Trophoblast cell (in vitro differentiated cells and primary cell): ENCODE measurements around the gene CLEC3B.

ENCODE experiments used
- DNase-seq, 2 donors: peaks; one replicate each; pipeline ENCODE4 v3.0.0-alpha.2; 2016
- H2AFZ ChIP-seq: 2 replicates; pipeline ENCODE4 v1.6.1; 2013; ENCODE audit warnings: low read length, moderate library complexity, mild to moderate bottlenecking; ENCODE audit not compliant: insufficient read depth, poor library complexity
- H2AK5ac ChIP-seq: 2 replicates; pipeline ENCODE4 v1.6.1; 2013; ENCODE audit warnings: mild to moderate bottlenecking, low read length
- H2BK120ac ChIP-seq: 2 replicates; pipeline ENCODE4 v1.6.1; 2013; ENCODE audit warnings: low read length, mild to moderate bottlenecking, moderate library complexity; ENCODE audit not compliant: insufficient read depth, poor library complexity
- H2BK12ac ChIP-seq: 2 replicates; pipeline ENCODE4 v1.6.1; 2013; ENCODE audit warnings: mild to moderate bottlenecking, low read length, moderate library complexity
- H2BK5ac ChIP-seq: 2 replicates; pipeline ENCODE4 v1.6.1; 2013; ENCODE audit warnings: low read length, low read depth, moderate library complexity, mild to moderate bottlenecking; ENCODE audit not compliant: poor library complexity
- H3K14ac ChIP-seq: 2 replicates; pipeline ENCODE4 v1.6.1; 2013; ENCODE audit warnings: mild to moderate bottlenecking, low read length
- H3K18ac ChIP-seq: 2 replicates; pipeline ENCODE4 v1.6.1; 2013; ENCODE audit warnings: mild to moderate bottlenecking, low read length
- H3K23ac ChIP-seq: 2 replicates; pipeline ENCODE4 v1.6.1; 2013; ENCODE audit warnings: low read length
- H3K27ac ChIP-seq: 2 replicates; pipeline ENCODE4 v1.5.1; 2013; ENCODE audit warnings: low read depth, mild to moderate bottlenecking, inconsistent platforms, low read length, moderate library complexity
- H3K27me3 ChIP-seq: 2 replicates; pipeline ENCODE4 v1.6.1; 2013; ENCODE audit warnings: inconsistent platforms, mild to moderate bottlenecking, low read length, moderate library complexity; ENCODE audit not compliant: insufficient read depth
- H3K36me3 ChIP-seq, 2 experiments: 1 replicate in 1 of 2; 2 replicates in 1 of 2; pipeline ENCODE4 v1.6.1; 2013; ENCODE audit warnings: low read length in 2 of 2, mild to moderate bottlenecking in 2 of 2, moderate library complexity in 1 of 2; ENCODE audit not compliant: insufficient read depth in 2 of 2, control insufficient read depth in 1 of 2
- H3K4ac ChIP-seq: 2 replicates; pipeline ENCODE4 v1.6.1; 2013; ENCODE audit warnings: low read depth, mild to moderate bottlenecking, low read length, moderate library complexity
- H3K4me1 ChIP-seq, 2 experiments: 1 replicate in 1 of 2; 2 replicates in 1 of 2; pipeline ENCODE4 v1.6.1; 2013; ENCODE audit warnings: low read length in 2 of 2, mild to moderate bottlenecking in 2 of 2, moderate library complexity in 1 of 2; ENCODE audit not compliant: insufficient read depth in 2 of 2, control insufficient read depth in 1 of 2
- H3K4me2 ChIP-seq: 2 replicates; pipeline ENCODE4 v1.6.1; 2013; ENCODE audit warnings: inconsistent platforms, mild to moderate bottlenecking, low read length, moderate library complexity
- H3K4me3 ChIP-seq: 2 replicates; pipeline ENCODE4 v1.5.1; 2013; ENCODE audit warnings: mild to moderate bottlenecking, low read depth, low read length, inconsistent platforms
- H3K79me1 ChIP-seq: one replicate; pipeline ENCODE4 v1.6.1; 2013; ENCODE audit warnings: low read length
- H3K79me2 ChIP-seq: 2 replicates; pipeline ENCODE4 v1.6.1; 2013; ENCODE audit warnings: low read length, mild to moderate bottlenecking; ENCODE audit not compliant: control insufficient read depth, insufficient read depth, poor library complexity
- H3K9ac ChIP-seq: 2 replicates; pipeline ENCODE4 v1.6.1; 2013; ENCODE audit warnings: mild to moderate bottlenecking, low read length
- H3K9me3 ChIP-seq: 2 replicates; pipeline ENCODE4 v1.6.1; 2013; ENCODE audit warnings: low read depth, mild to moderate bottlenecking, control low read depth, inconsistent platforms, low read length; ENCODE audit not compliant: insufficient read depth
- H4K12ac ChIP-seq: 2 replicates; pipeline ENCODE4 v1.6.1; 2013; ENCODE audit warnings: low read depth, mild to moderate bottlenecking, low read length, moderate library complexity
- H4K8ac ChIP-seq: 2 replicates; pipeline ENCODE4 v1.6.1; 2013; ENCODE audit warnings: low read depth, mild to moderate bottlenecking, low read length, moderate library complexity
- H4K91ac ChIP-seq: one replicate; pipeline ENCODE4 v1.6.1; 2013; ENCODE audit warnings: low read depth, mild to moderate bottlenecking, low read length, moderate library complexity
- WGBS: extraction: QIAGEN DNeasy Blood & Tissue Kit; methylation state at CpG from one replicate; pipeline ENCODE4 v1.1.7; 2013; ENCODE audit warnings: missing lambda C conversion rate; ENCODE audit not compliant: insufficient read length, insufficient coverage; ENCODE audit errors: extremely low coverage; 5-methylcytosine and 5-hydroxymethylcytosine counted together

Gene CLEC3B

GRCh38 chr3:45064512-45065372 is 38.6 kb downstream of the CLEC3B start:
- H2BK12ac ChIP-seq = no peak overlapping the region
- H3K4me3 ChIP-seq = no peak overlapping the region
- H3K9me3 ChIP-seq = no peaks in the 10 kb centered on the region
- no peak overlapping the region for H4K91ac ChIP-seq
- no peak overlapping the region for H3K27ac ChIP-seq
- H4K8ac ChIP-seq = no peak overlapping the region
- no peaks in the 10 kb centered on the region for H3K36me3 ChIP-seq
- H3K79me2 ChIP-seq = no peaks in the 10 kb centered on the region
- no peak overlapping the region for H2AFZ ChIP-seq
- no peak overlapping the region for H3K18ac ChIP-seq
- peaks cover 3 to 5% of the 10 kb centered on the region in 2 experiments for H3K4me1 ChIP-seq
- H3K4ac ChIP-seq = no peak overlapping the region
- no peaks in the 10 kb centered on the region for H3K27me3 ChIP-seq
- peak; percentile 71 to 85 for DNase-seq
- peaks cover 2% of the 10 kb centered on the region for H3K79me1 ChIP-seq
- no peak overlapping the region for H3K14ac ChIP-seq
- no peak overlapping the region for H3K4me2 ChIP-seq
- WGBS = no CpG with 5 or more reads among the region's 12 CpGs
- H2BK120ac ChIP-seq = no peak overlapping the region
- no peak overlapping the region for H3K9ac ChIP-seq
- H2BK5ac ChIP-seq = no peak overlapping the region
- H2AK5ac ChIP-seq = no peak overlapping the region
- no peak overlapping the region for H3K23ac ChIP-seq
- H4K12ac ChIP-seq = no peak overlapping the region

- Histone ChIP-seq H2AK5ac (no peak overlapping the region), H3K23ac (no peak overlapping the region), H3K79me2 (no peaks in the 10 kb centered on the region), H4K8ac (no peak overlapping the region), H2BK120ac (no peak overlapping the region), H2BK12ac (no peak overlapping the region), H3K18ac (no peak overlapping the region), H3K36me3 (no peaks in the 10 kb centered on the region), H4K91ac (no peak overlapping the region), H2AFZ (no peak overlapping the region), H3K9ac (no peak overlapping the region), H3K4me2 (no peak overlapping the region), H3K4me1 (peaks cover 3 to 5% of the 10 kb centered on the region in 2 experiments), H3K4me3 (no peak overlapping the region), H3K79me1 (peaks cover 2% of the 10 kb centered on the region), H3K14ac (no peak overlapping the region), H3K9me3 (no peaks in the 10 kb centered on the region), H2BK5ac (no peak overlapping the region), H3K27me3 (no peaks in the 10 kb centered on the region), H3K4ac (no peak overlapping the region), H3K27ac (no peak overlapping the region), H4K12ac (no peak overlapping the region)
- no peak for DNase-seq
- WGBS = no CpG with 5 or more reads among the region's 1 CpG
Observed at GRCh38 chr3:45065373-45065720, 39.2 kb downstream of the CLEC3B start.

GRCh38 chr3:45066109-45066801 is 40.2 kb downstream of the CLEC3B start:
- Histone ChIP-seq H3K27me3 (no peaks in the 10 kb centered on the region), H4K91ac (no peak overlapping the region), H3K4me3 (no peak overlapping the region), H3K18ac (no peak overlapping the region), H2BK5ac (no peak overlapping the region), H2AFZ (no peak overlapping the region), H2BK12ac (no peak overlapping the region), H3K36me3 (no peaks in the 10 kb centered on the region), H3K9ac (no peak overlapping the region), H3K9me3 (no peaks in the 10 kb centered on the region), H3K79me1 (peaks cover 2% of the 10 kb centered on the region), H3K4me1 (peaks cover 3 to 5% of the 10 kb centered on the region in 2 experiments), H3K79me2 (no peaks in the 10 kb centered on the region), H2AK5ac (no peak overlapping the region), H4K8ac (no peak overlapping the region), H3K27ac (no peak overlapping the region), H3K4me2 (no peak overlapping the region), H3K14ac (no peak overlapping the region), H2BK120ac (no peak overlapping the region), H4K12ac (no peak overlapping the region), H3K4ac (no peak overlapping the region), H3K23ac (no peak overlapping the region)
- WGBS = no CpG with 5 or more reads among the region's 3 CpGs
- no peak for DNase-seq

- no peak overlapping the region for H3K18ac ChIP-seq
- no peak for DNase-seq
Observed at GRCh38 chr3:45067486-45067885, 41.4 kb downstream of the CLEC3B start.

More at GRCh38 chr3:45067486-45067885, 41.4 kb downstream of the CLEC3B start:
- no peak overlapping the region for H3K23ac ChIP-seq
- no peak overlapping the region for H2BK12ac ChIP-seq
- H3K4me2 ChIP-seq = no peak overlapping the region
- H4K12ac ChIP-seq = no peak overlapping the region
- H3K4me3 ChIP-seq = no peak overlapping the region
- no peak overlapping the region for H3K27ac ChIP-seq
- no CpG with 5 or more reads among the region's 4 CpGs for WGBS
- no peak overlapping the region for H2BK120ac ChIP-seq
- H3K4me1 ChIP-seq = peaks cover 3 to 5% of the 10 kb centered on the region in 2 experiments
- no peak overlapping the region for H3K9ac ChIP-seq
- H3K9me3 ChIP-seq = no peaks in the 10 kb centered on the region
- H2AK5ac ChIP-seq = no peak overlapping the region
- no peak overlapping the region for H3K14ac ChIP-seq
- H3K27me3 ChIP-seq = no peaks in the 10 kb centered on the region
- H3K79me2 ChIP-seq = no peaks in the 10 kb centered on the region
- H2AFZ ChIP-seq = no peak overlapping the region
- no peak overlapping the region for H4K91ac ChIP-seq
- no peak overlapping the region for H3K4ac ChIP-seq
- H3K79me1 ChIP-seq = peaks cover 2% of the 10 kb centered on the region
- H2BK5ac ChIP-seq = no peak overlapping the region
- no peak overlapping the region for H4K8ac ChIP-seq
- H3K36me3 ChIP-seq = no peaks in the 10 kb centered on the region
